GM04503 (cell line): Measurements from ENCODE around the gene CPNE2.
A peak's percentile ranks its signal among the peaks of the same experiment; 100 is the strongest.
"Not testable (repeated sequence)": the region's sequence is repeated elsewhere in the genome, so short reads cannot be mapped to it uniquely, and the experiment has no call there.

Experiments
- DNase-seq: peaks from one replicate; pipeline ENCODE4 v3.0.0-alpha.2; 2012; ENCODE audit warnings: low read depth

The CPNE2 gene

DNA sequence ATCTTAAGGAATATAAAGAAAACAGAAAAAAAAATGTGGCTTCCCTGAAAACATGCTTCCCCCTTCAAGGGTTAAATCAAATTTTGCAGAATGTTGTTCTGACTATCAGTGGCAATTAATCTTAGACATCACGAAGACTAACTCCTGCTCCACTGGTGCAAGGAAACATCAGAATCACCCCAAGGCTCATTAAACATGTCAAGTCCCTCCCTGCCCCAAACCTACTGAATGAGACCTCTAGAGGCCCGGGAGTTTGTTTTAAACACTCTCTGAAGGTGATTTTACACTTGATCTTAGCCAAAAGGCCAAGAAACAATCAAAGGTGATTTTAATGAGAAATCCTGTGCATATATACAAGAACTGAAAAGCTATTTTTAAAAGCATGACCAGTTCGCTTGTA is 75.2 kb downstream of the CPNE2 start:
- DNase-seq = no peak

DNA sequence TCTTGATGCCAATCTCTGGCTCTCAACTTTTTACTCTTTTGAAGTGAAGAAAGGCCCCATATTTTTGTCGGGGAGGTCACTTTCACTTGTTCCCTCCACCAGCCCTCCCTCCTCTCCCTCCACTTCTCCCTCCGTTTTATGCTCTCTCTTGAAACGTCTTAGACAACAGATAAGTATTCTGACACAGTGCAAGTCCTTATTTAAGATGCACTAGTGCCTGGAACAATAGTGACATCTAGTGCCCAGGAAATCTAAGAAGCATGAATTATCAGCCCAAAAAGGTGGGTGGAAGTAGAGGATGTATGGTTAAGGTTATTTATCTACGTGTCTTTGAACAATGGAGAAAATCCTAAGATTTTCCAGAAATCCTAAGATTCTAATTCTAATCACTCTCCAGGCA is 75.6 kb downstream of the CPNE2 start:
- no peak for DNase-seq

GRCh38 chr16:57169327-57169726 is 76.9 kb downstream of the CPNE2 start:
- DNase-seq = no peak

- no peak for DNase-seq
Observed at GRCh38 chr16:57172721-57173290, 80.4 kb downstream of the CPNE2 start.

GRCh38 chr16:57175896-57176295 is 83.5 kb downstream of the CPNE2 start:
- no peak for DNase-seq

GRCh38 chr16:57178196-57178595 is 85.8 kb downstream of the CPNE2 start:
- no peak for DNase-seq

- DNase-seq = no peak
Observed at GRCh38 chr16:57178793-57179212, 86.4 kb downstream of the CPNE2 start.

DNA sequence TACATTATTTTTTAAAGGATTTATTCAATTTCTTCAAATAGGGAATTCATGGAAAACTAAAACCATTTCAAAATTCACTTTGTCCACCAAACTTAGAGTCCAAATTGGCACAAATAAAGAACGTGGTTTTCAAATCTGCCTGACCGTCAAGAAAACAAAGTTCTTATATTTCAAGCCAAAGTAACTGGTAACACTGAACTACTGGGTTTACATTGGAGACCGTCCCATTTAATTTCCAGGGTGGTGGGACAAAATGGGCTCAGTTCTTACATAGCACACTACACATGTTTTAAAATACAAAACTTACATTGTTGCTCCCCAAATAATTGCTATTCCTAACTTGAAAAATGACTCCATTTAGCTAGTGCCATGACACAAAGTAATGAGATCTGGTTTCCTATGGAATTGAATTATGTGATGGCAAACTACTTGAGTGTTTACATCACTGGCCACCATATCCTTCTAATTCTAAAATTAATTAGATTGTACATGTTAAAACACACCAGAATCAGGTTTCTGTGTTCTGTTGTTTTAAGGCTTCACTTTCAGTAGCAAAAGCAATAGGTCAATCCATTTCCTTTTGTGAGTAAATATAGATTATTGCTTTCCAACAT is 86.9 kb downstream of the CPNE2 start:
- no peak for DNase-seq

- DNase-seq = no peak
Observed at GRCh38 chr16:57184113-57184512, 91.7 kb downstream of the CPNE2 start.

- no peak for DNase-seq
Observed at GRCh38 chr16:57184887-57185445, 92.6 kb downstream of the CPNE2 start.

- no peak for DNase-seq
Observed at GRCh38 chr16:57185446-57185944, 93.1 kb downstream of the CPNE2 start.

- peak; percentile 95 for DNase-seq
Observed at GRCh38 chr16:57185945-57186871, 93.8 kb downstream of the CPNE2 start, which contains the start of the genes PSME3IP1 and RSPRY1. PSME3IP1 (minus strand) TSS chr16:57186039; CDS start chr16:57173854, 12,185 bp downstream. RSPRY1 (plus strand) TSS chr16:57186329; CDS start chr16:57204659, 18,330 bp downstream.

- no peak for DNase-seq
Observed at GRCh38 chr16:57186872-57187854, 94.8 kb downstream of the CPNE2 start.

- not testable (repeated sequence) for DNase-seq
Observed at GRCh38 chr16:57187902-57188710, 95.7 kb downstream of the CPNE2 start.

- DNase-seq = no peak
Observed at GRCh38 chr16:57188711-57189002, 96.3 kb downstream of the CPNE2 start.

- not testable (repeated sequence) for DNase-seq
Observed at GRCh38 chr16:57189527-57189926, 97.1 kb downstream of the CPNE2 start.

GRCh38 chr16:57190136-57190535 is 97.8 kb downstream of the CPNE2 start:
- no peak for DNase-seq

DNA sequence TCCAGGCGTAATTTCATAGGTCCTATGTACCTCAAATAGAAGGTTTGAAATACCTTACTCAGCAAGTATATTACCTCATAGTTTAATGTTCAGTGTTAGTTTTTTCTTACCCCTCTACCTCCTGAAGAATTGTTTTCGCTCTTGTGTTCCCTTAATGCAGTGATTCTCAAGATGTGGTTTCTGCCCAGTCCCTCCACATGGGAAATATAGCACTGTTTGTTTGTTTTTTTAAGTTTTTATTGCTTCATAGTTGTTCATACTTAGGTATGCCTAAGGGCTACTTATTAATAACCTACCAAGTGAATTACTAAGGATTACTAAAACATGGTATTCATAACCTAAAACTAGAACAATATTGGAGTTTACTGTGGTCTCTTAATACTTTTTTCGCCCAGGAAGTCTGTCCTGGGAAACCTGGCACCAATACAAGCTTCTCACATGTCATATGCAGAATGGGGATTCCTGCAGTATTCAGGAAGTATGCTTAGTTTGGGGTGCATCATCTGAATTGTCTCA is 98.7 kb downstream of the CPNE2 start:
- no peak for DNase-seq

DNA sequence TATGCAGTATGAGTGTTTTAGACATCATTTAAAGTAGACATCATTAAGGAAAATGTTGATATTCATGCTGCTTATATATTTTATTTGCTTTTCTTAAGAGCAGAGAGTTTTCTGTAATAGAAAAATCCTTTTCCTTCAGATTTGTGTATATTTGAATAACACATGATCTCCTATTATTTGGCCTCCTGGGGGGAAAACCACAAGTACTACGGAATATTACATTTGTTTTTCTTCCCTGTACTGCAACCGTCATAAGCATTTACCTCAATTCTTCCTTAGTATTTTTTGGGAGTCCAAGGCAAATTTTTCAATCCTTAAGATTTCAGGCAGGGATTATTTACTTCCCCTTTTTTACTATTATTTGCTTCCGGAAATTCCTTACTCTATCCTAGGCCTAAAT is 99.8 kb downstream of the CPNE2 start:
- no peak for DNase-seq
